HG03108 (cell line): ENCODE results near the gene PHOX2B.
"Not testable (repeated sequence)": the region's sequence is repeated elsewhere in the genome, so short reads cannot be mapped to it uniquely, and the experiment has no call there.

Experiments
- ATAC-seq: cut with Tn5 transposase; IDR thresholded peaks from one replicate; pipeline ENCODE4 v1.9.1; 2021; ENCODE audit warnings: moderate library complexity; ENCODE audit not compliant: unreplicated experiment

Gene PHOX2B

DNA sequence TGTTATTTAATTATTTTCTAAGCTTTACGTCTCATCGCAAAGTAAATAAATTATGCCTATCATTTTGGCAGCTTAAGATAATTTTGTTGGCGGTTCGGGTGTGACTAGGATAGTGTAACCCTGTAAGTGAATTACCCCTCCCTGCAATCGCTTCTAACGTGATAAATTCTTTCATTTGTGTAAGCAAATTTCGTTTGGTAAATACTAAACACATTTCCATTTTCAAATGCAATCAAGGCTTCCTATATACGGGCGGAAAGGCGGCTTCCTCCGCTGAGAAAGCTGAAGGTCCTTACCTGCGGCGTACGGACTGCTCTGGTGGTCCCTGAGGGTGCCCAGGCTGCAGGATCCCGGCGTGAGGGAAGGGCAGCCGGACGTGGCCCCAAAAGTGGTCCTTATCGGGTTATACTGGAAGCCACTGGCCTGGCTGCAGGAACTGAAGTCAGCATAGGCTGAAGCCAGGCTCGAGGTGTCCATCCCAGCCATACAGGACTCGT lies 403 bp downstream of the PHOX2B start:
- ATAC-seq: no peak

DNA sequence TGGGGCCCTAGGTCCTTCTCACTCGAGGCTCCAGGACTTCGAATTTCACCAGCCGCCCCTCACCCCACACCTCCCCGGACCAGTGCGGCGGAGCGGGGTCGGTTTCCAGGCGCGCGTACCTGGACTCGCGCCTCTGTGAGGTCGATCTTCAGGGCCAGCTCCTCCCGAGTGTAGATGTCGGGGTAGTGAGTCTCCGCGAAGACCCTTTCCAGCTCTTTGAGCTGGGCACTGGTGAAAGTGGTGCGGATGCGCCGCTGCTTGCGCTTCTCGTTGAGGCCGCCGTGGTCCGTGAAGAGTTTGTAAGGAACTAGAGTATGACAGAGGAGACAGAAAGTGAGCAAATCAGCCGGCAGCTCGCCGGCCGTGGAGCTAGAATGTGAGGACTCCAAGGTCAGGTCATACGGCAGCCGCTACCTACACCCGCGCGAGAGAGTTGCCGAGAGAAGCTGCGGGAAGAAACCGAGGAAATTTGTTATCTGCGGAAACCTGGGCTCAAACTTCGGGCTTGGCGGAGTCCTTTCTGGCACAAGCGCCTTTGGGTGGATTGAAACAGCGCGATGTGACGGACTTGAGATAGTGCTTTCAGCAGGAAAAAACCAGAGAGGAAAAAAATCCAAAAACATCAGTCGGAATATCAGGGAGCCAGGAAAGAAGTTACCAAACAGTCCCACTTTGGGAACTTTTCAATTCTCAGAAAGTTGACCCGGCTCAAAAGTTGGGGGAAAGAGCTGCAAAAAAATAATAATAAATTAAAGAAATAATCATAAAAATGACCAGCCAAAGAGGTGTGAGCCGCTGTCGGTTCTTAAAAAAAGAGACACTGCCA lies 1.1 kb downstream of the PHOX2B start:
- ATAC-seq: no peak

DNA sequence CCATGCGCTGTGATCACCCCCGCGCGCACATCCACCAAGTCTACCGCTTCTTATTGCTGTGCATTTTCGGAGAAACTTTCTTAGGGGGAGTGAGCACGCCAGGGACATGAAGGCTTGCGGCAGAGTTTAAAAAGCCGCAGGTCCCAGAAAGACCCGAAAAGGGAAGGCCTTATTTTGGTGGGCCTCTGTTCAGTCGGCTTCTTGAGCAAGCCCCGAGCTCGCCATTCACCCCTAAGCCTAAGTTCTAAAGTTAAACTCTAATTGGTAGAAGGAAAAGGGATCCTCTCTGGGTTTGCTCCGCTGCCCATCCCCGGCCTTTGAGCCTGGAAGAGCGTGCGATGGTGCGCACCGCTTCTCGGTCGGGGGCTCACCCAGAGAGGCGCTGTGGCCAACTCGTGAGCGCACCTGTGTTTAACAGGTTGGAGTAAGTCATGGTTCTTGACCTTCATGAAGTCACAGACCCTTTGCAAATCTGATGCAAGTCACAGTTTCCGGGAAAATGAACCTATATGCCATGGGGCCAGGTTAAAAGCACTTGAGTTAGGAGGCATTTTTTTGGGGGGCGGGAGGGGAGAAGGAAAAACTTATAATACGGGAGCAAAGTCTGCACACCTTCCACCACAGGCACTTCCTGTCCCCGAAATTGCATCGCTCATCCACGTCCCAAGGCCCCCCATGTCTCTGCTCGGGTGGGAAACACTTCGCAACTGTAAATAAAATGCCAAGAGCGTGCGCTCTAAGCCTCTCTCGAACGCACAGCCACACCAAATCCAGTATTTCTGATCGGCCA lies 1.9 kb downstream of the PHOX2B start:
- ATAC-seq: no peak

DNA sequence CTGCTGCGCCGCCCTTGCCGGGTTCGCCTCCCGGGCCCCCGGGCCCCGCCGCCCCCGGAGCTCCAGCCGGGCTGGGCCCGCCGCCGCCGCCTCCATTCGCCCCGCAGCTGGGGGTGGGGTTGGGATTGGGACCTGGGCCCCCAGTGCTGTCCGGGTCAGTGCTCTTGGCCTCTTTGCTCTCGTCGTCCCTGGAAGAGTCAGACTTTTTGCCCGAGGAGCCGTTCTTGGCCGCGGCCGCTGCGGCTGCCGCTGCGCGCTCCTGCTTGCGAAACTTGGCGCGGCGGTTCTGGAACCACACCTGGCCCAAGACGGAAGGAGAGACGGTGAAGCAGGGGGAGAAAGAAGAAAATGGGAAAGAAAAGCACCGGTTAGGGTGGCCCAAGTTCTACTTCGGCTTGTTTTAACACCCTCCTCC lies 2.5 kb downstream of the PHOX2B start:
- no peak for ATAC-seq

DNA sequence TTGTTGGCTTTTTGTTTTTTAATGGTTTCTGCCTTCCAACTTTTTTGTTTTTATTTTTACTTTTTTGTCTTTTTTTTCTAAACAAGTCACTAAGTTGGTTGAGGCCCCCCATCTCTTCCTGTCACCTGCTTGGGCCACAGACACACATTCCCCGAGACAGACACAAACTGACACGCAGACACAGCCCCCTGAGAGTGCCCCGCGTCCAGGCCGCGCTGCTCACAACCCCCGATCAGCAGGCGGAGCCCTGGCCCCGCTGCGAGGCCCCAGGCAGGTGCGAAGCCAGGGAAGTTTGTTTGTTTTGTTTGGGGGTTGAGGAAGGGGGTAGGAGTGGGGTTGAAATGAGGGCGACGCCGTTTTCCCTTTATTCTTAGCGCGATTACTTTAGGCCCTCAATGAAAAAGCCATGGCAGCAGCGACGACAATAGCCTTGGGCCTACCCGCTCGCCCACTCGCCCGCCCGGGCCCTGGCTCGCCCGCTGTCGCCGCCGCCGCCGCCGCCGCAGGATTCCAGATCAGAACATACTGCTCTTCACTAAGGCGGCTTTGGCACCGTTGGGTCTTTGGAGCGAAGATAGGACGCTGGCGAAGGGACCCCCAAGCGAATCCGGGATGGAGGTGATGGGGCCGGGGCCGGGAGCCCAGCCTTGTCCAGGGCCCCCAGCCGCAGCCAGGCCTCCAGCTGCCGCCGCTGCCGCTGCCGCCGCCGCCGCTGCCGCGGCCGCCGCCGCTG lies 3.1 kb downstream of the PHOX2B start:
- no peak for ATAC-seq

DNA sequence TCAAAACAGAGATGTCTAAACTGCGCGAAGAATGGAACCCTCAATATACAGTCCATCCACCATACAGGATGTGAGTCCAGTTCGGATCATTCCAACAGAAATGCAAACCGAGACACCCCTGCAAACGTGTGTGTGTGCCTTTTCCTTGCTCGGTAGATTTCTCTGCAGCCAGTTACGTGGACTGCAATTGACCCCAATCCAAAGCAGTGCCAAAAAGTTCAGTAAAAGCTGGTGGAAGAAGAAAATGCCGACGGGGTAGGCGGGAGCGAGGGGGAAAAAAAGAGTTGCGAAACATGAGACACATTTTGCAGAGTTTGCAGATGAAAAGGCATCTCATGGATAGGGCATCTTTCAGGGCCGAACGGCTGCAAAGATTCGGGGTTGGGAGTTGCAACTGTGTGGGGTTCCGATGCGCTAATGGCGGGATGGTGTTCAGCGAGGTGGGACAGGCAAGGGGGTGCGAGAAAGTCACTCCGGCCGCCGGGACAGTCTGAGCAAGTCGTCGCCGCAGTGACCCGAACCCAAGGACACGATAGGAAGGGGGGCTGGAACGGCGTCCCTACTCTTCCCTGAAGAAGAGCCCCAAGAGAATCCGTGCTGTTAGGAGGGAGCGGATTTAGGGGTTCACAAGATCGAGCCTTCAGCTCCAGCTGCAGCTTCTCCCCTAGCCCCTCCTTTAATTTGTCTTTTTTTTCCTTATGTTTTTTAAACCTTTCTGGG lies 3.8 kb downstream of the PHOX2B start:
- no peak for ATAC-seq

DNA sequence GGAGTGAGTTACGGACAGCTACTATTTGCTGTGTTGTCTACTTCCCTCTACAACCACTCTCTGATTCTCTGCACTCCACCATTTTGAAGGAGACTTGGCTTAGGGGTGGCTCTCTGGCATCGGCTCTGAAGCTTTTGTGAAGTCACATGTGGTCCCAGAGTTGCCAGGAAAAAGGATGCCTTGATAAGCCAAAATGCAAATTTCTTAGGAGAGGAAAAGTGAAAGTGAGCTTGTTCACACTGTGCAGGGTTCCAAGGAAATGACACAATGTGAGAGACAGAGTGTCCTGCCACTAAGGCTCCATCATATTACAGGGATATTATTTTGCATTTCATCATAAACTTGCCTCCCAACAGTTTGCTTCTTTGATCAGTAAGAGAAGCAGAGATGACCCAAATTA lies 7.2 kb downstream of the PHOX2B start:
- no peak for ATAC-seq

DNA sequence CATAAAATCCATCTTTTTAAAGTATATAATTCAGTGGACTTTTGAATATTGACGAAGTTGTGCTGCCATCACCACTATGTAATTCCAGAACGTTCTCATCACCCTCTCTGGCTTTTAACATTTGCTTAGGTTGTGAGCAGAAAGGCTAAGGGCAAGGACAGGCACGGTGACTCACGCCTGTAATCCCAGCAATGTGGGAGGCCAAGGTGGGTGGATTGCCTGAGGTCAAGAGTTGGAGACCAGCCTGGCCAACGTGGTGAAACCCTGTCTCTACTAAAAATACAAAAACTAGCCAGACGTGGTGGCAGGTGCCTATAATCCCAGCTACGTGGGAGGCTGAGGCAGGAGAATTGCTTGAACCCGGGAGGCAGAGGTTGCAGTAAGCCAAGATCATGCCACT lies 11.0 kb downstream of the PHOX2B start:
- ATAC-seq: not testable (repeated sequence)

DNA sequence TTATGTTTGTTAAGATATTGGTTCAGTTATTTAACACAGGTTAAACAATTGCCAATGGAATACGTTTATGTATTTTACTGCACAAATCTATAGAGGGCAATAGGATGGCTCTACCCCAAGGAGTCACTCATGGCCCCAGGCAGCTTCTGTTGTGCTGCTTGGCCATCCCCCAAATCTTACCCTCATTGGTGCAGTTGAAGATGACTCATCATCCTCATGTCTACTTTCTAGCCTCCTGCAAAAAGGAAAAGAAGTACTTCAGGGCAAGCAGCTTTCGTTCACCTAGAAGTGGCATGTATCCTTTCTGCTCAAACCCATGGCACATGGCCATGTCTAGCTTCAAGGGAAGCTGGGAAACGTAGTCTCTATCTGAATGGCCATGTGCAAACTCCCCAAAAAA lies 14.2 kb downstream of the PHOX2B start:
- ATAC-seq: no peak

DNA sequence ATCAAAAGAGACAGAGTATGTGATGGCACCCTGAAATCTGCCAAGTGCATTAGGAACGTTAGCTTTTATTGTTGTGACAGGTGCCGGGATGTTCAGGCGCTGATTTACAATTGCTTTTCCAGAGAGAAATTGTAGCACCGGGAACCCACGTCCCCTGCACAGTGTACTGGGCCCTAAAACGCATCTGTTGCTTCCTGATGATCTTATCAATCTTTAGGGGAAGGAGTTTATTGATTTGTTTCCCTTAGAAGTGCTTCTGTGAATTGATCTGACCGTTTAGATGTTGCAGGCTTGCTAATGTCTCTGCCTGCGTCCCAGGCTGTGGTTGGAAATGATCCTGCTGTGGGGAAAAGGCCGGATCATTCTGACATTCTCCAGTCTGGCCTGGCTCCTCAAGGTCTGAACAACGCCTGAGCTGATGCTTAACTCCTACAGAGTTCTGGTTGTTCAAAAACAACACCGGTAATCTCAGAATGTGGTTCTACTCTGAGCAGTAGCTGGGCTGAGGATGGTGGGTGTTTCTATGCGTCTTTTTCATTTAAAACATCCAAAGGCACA lies 16.9 kb downstream of the PHOX2B start:
- no peak for ATAC-seq

DNA sequence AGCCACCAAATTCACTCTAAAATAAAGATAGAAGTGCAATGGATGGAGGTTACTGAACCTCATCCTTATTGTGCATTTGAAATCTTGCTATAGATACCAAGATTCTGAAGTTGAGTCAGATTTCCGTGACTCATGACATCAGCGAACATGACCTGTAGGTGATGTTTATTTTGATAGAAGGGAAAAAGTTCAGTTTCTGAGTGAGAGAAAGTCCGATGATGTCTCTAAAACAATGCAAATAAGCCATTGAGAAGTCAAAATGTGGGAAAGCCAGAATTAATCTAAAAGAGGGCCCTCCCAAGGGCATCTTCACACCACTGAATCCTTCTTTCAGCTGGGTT lies 20.0 kb downstream of the PHOX2B start:
- ATAC-seq: no peak

DNA sequence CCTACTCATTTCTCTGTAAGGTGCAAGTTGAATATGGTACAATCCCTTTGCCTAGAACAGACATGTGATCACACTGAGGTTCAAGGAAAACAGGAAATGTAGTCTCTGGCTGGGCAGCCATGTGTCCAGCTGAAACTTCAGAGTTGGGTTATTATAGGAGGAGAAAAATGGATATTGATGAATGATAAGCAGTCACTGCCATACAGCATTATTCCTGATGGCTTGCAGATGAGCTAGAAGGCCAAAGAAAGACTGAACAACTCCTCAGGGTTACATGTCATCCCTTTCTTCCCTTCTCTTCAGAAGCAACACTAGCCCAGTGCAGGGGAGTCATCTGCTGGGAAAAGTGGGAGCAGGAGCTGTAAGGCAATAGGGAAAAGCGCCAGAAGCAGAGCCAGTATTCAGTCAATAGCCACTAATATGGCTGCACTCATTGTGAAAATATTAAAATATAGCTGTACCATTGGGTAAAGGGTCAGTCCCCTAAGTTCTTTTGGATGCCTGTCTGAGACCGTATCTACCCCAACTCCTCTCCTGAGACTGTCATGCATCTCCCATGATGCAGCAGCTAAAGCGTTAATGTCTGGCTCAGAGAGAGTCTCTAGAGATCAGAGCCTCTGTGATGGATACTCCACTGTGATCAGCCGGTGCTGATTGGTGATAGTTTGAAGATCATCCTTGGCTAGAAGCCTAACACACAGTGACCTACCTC lies 20.5 kb downstream of the PHOX2B start:
- no peak for ATAC-seq

DNA sequence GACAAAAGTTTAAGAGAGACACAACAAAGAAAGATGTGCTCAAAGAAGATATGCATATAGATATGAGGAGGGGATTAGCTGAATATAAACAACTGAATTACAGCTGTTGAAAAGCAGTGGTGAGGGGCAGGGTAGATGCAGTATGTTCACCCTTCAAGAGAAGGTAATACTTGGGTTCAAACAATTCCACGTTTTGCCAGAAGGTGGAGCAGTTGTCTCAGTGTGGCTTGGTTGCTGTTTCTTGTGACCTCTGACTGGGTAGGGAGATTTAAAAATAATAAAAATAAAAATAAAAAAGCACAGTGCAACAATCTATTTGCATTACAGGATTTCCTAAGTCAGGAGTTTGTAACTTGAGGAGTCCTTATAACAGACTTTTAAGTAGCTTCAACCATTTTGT lies 23.3 kb downstream of the PHOX2B start:
- ATAC-seq: no peak

DNA sequence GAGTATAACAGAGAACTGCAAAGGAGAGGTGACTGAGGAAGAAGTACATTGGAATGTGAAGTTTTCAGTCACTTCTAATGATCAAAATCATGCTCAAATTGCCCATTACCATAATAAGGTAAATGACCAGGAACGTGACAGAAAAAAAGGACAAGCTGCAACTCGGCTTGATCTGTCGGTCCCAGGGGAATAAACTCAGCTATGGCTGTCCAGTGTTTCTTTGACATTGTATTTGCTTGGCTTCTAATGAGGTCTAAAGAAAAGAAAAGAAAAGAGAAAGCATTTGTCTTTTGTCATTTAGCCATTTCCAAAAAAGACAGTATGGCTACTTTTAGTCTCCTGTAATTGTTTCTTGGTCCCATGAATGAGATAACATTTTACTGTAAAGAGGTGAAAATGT lies 25.2 kb downstream of the PHOX2B start:
- no peak for ATAC-seq

DNA sequence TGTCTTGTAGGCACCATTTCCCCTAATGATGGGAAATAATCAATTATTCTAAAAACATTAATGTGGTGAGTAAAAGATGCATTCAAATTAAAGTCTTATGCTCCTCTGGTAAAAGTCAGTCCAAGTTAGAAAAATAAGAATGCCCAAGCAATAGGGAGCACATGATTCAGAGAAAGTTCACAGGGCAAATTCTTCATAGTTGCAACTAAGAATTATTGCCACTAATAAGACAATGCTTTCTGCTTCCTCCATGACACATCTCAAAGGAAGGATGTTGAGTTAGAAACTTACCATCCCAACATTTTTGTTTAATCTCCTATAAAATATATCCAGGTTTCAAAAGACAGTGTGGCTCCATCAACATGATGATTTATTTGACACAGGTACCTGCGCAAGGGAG lies 26.3 kb downstream of the PHOX2B start:
- no peak for ATAC-seq

DNA sequence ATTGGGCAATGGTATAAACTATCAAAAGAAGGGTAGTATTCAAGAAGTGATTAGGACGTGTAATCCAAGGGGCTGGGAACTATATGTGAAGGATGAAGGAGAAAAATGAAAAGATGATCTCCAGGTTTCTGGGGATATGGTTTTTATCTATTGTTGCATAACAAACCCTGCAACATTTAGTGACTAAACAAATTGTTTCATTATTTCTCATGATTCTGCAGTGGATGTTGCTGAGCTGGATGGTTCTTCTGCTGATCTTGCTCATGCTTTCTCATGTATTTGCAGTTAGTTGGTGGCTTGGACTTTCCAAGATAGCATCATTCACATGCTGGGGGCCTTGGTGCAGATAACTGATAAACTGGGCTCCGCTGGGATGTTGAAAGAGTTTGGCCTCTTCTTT lies 29.1 kb downstream of the PHOX2B start:
- no peak for ATAC-seq

DNA sequence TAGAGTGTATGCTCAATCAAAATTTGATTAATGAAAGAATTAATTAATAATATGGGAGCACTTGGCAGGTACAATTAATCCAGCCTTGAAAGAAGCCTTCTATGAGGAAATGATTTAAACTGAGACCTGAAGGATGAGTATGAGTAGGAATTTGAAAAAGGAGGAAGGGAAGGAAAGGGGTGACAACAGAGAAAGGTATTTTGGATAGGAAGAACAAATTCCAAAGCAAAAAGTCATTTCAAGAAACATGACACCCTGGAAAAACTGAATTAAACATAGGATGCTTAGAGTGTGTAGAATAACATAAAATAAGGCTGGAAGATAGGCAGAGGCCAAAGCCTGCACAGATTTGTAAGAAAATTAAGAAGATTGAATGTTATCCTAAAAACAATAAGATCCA lies 29.6 kb downstream of the PHOX2B start:
- no peak for ATAC-seq

DNA sequence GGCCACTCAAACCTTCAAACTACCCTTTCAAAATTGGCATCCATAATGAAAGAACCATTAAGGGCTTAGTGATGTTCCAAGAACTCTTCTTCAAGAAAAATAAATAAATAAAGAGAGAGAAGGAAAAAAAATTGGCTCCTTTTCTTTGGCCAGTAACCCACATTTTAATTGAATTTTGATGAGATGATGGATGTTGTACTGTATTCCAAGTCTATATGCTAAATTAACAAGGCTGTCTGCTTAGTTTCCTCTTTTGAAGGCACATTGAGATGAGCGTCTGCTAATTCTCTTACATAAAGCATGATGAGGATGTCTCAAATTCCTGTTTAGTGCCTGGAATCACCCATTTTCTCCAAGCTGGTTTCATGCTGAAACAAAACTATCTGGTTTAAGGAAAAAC lies 33.4 kb downstream of the PHOX2B start:
- ATAC-seq: no peak

DNA sequence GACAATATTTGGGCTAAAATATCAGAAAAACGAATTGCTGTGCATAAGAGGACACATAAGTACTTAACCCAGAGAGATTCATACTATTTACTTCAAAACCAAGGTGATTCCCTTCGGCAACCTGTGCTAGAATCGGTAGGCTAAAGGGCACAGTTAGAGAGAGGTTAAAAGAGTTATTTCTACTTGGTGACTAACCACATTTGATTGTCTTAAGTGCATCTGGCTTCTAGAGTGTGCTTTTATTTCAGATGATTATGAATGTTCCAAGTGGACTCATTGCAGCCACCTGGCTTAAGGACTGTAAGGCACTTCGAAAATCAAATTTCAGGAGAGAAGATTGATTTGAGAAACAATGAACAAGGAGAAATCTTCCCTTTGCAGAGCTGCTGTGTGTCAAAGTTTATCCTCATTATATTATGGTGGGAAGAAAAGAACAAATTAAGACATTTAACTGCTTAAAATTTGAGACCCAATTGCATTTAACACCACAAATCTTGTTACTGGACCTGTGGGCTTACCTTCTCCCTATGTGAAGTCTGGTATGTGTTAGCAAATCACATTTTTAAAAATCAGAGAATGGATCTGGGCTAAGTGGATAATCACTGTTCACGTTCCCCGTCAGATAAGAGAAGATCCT lies 34.0 kb downstream of the PHOX2B start:
- no peak for ATAC-seq

DNA sequence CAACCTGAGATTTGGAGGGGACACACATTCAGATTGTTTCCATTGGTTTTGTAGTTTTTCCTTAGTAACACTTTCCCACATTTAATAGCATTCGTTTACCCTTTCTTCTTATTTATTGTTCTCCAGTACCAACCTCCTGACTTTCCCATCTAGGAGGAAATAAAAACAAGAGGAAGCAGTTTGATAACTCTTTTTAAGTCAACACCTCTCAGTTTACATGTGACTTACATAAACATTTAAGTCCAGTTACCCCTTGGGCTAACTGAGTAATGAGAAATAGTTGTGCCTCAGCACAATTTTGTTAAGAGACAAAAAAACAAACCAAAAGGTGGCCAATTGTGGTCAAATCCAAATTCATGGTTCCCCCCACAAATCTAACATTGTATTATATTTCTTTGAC lies 34.8 kb downstream of the PHOX2B start:
- no peak for ATAC-seq
